GM23338 (cell line): Measurements from ENCODE around the gene RSPH6A. TPM values are rescaled to one million over a fixed set of nuclear protein-coding genes. Genes with fewer than 3 reads are reported as not detected.
A peak's percentile ranks its signal among the peaks of the same experiment; 100 is the strongest.

Experiments
- ATAC-seq: fragments of 200-7000 bp; cut with Tn5 transposase; 3 replicates; pipeline ENCODE4 v1.9.1; 2020
- DNase-seq: peaks from one replicate; pipeline ENCODE4 v3.0.0-alpha.2; 2015; ENCODE audit warnings: low spot score
- H2AFZ ChIP-seq: fragments of 200-600 bp; sonication (generic); 2 replicates; pipeline ENCODE4 v1.8.0; 2016; ENCODE audit warnings: antibody characterized with exemption, mild to moderate bottlenecking, moderate library complexity
- H3F3A ChIP-seq: fragments of 200-600 bp; sonication (generic); replicated peaks from 2 replicates; pipeline ENCODE4 v1.8.0; 2017; ENCODE audit warnings: antibody characterized with exemption, mixed run types, low read depth
- H3K27ac ChIP-seq: fragments of 200-600 bp; sonication (generic); 2 replicates; pipeline ENCODE4 v1.6.1; 2016; ENCODE audit warnings: low read depth
- H3K27me3 ChIP-seq: fragments of 200-600 bp; sonication (generic); 2 replicates; pipeline ENCODE4 v1.8.0; 2016; ENCODE audit warnings: mild to moderate bottlenecking, mixed run types, moderate library complexity; ENCODE audit not compliant: insufficient read depth
- H3K36me3 ChIP-seq: fragments of 200-600 bp; sonication (generic); 2 replicates; pipeline ENCODE4 v1.8.0; 2016; ENCODE audit warnings: mild to moderate bottlenecking; ENCODE audit not compliant: insufficient read depth
- H3K4me1 ChIP-seq: fragments of 200-600 bp; sonication (generic); 2 replicates; pipeline ENCODE4 v1.8.0; 2016; ENCODE audit warnings: mild to moderate bottlenecking, moderate library complexity; ENCODE audit not compliant: insufficient read depth
- H3K4me2 ChIP-seq: fragments of 200-600 bp; sonication (generic); 2 replicates; pipeline ENCODE4 v1.7.1; 2017; ENCODE audit warnings: mixed run types
- H3K4me3 ChIP-seq: fragments of 200-600 bp; sonication (generic); 2 replicates; pipeline ENCODE4 v1.6.1; 2016; ENCODE audit warnings: mixed run types
- H3K79me2 ChIP-seq: fragments of 200-600 bp; sonication (generic); replicated peaks from 2 replicates; pipeline ENCODE4 v1.8.0; 2017; ENCODE audit warnings: mild to moderate bottlenecking; ENCODE audit not compliant: insufficient read depth
- H3K9me2 ChIP-seq: fragments of 200-600 bp; sonication (generic); 2 replicates; pipeline ENCODE4 v1.8.0; 2017; ENCODE audit not compliant: insufficient read depth
- H4K20me1 ChIP-seq: fragments of 200-600 bp; sonication (generic); replicated peaks from 2 replicates; pipeline ENCODE4 v1.8.0; 2017; ENCODE audit warnings: mild to moderate bottlenecking; ENCODE audit not compliant: insufficient read depth
- H3K27ac Mint-ChIP-seq: 2 replicates; pipeline ENCODE4 v1.8.0; 2020; ENCODE audit warnings: inconsistent platforms, mild to moderate bottlenecking, moderate library complexity, mixed read lengths
- H3K27me3 Mint-ChIP-seq: 3 replicates; pipeline ENCODE4 v1.8.0; 2022; ENCODE audit warnings: low read depth, mild to moderate bottlenecking, moderate library complexity, mixed read lengths, inconsistent platforms; ENCODE audit not compliant: insufficient read depth, poor library complexity
- H3K36me3 Mint-ChIP-seq: 3 replicates; pipeline ENCODE4 v1.8.0; 2021; ENCODE audit warnings: low read depth, mild to moderate bottlenecking, inconsistent platforms, moderate library complexity, mixed read lengths
- H3K4me1 Mint-ChIP-seq: 3 replicates; pipeline ENCODE4 v1.8.0; 2020; ENCODE audit warnings: mild to moderate bottlenecking, inconsistent platforms, mixed read lengths
- H3K4me3 Mint-ChIP-seq: 3 replicates; pipeline ENCODE4 v1.8.0; 2021; ENCODE audit warnings: moderate library complexity, mild to moderate bottlenecking, inconsistent platforms, mixed read lengths
- H3K9me3 Mint-ChIP-seq: 3 replicates; pipeline ENCODE4 v1.8.0; 2020; ENCODE audit warnings: moderate library complexity, mild to moderate bottlenecking, inconsistent platforms, mixed read lengths
- ETS1 ChIP-seq: IDR thresholded peaks from 2 replicates; pipeline ENCODE4 v1.6.1; 2016; ENCODE audit warnings: antibody characterized with exemption
- EZH2 ChIP-seq: fragments of 200-600 bp; sonication (generic); IDR thresholded peaks from one replicate; pipeline ENCODE4 v1.8.0; 2017; ENCODE audit warnings: antibody characterized with exemption, mild to moderate bottlenecking, low read depth; ENCODE audit not compliant: unreplicated experiment
- EZH2phosphoT487 ChIP-seq: fragments of 200-600 bp; sonication (generic); IDR thresholded peaks from one replicate; pipeline ENCODE4 v1.8.1; 2018; ENCODE audit warnings: antibody characterized with exemption; ENCODE audit not compliant: unreplicated experiment
- NANOG ChIP-seq: IDR thresholded peaks from 2 replicates; pipeline ENCODE4 v1.6.1; 2016; ENCODE audit warnings: antibody characterized with exemption, borderline replicate concordance
- POLR2AphosphoS5 ChIP-seq: IDR thresholded peaks from 2 replicates; pipeline ENCODE4 v1.6.1; 2016; ENCODE audit warnings: antibody characterized with exemption, low read depth
- STAT1 ChIP-seq: IDR thresholded peaks from one replicate; pipeline ENCODE4 v1.6.1; 2016; ENCODE audit warnings: antibody characterized with exemption; ENCODE audit not compliant: unreplicated experiment
- ZNF114 ChIP-seq: fragments of 250-450 bp; sonication (Bioruptor Pico); IDR thresholded peaks from 2 replicates; pipeline ENCODE4 v1.5.0; 2020; ENCODE audit warnings: mild to moderate bottlenecking, moderate library complexity
- ZNF331 ChIP-seq: fragments of 250-450 bp; sonication (Bioruptor Pico); IDR thresholded peaks from 2 replicates; pipeline ENCODE4 v1.5.0; 2020; ENCODE audit warnings: low read depth, mild to moderate bottlenecking, moderate library complexity
- ZNF462 ChIP-seq: fragments of 250-450 bp; sonication (Bioruptor Pico); IDR thresholded peaks from 2 replicates; pipeline ENCODE4 v1.5.0; 2020; ENCODE audit warnings: mild to moderate bottlenecking, moderate library complexity
- polyA plus RNA-seq: library from polyadenylated mRNA; unstranded; fragments of >200 nt; fragmentation: Nextera tagmentation; extraction: Ambion mirVana; gene quantifications from 2 replicates; pipeline ENCODE4 v1.2.1, GENCODE V29; 2016
- total RNA-seq: library from RNA; depleted of rRNA; stranded (reverse); fragments of >200 nt; shearing (Covaris generic); gene quantifications from 2 replicates; pipeline ENCODE4 v1.2.3, GENCODE V29; 2014

The RSPH6A gene
- total and polyA plus RNA-seq, 2 experiments from 2014 or later, result 0.11 to 0.21 TPM

- H4K20me1 ChIP-seq, result no peaks in the 10 kb centered on the region
- H3K9me3 Mint-ChIP-seq, result no peaks in the 10 kb centered on the region; the same call in 2 of the 3 replicates
- H3K4me3 Mint-ChIP-seq, result no peak overlapping the region
- TF ChIP-seq STAT1 (no peak), ZNF114 (CRISPR knock-in tag) (no peak), ZNF331 (CRISPR knock-in tag) (no peak), ZNF462 (CRISPR knock-in tag) (no peak), NANOG (no peak), EZH2 (no peak), EZH2phosphoT487 (no peak), ETS1 (no peak), POLR2AphosphoS5 (no peak)
- H3K27ac ChIP-seq, result no peak overlapping the region
- H3K4me3 ChIP-seq, result no peak overlapping the region
- no peak for DNase-seq
- no peaks in the 10 kb centered on the region for H3F3A ChIP-seq
- H2AFZ ChIP-seq, result peak overlapping the region; percentile 32; the same call in 1 of the 2 replicates
- H3K4me2 ChIP-seq, result no peak overlapping the region
- no peaks in the 10 kb centered on the region for H3K9me2 ChIP-seq
- peaks cover 7% of the 10 kb centered on the region for H3K4me1 Mint-ChIP-seq
- H3K36me3 ChIP-seq, result no peaks in the 10 kb centered on the region
- ATAC-seq, result no peak
- H3K36me3 Mint-ChIP-seq, result no peaks in the 10 kb centered on the region
- no peaks in the 10 kb centered on the region for H3K79me2 ChIP-seq
- H3K27me3 Mint-ChIP-seq, result peaks cover 12% of the 10 kb centered on the region
- H3K27me3 ChIP-seq, result no peaks in the 10 kb centered on the region
- no peak overlapping the region for H3K27ac Mint-ChIP-seq
- no peaks in the 10 kb centered on the region for H3K4me1 ChIP-seq
Observed at GRCh38 chr19:45804140-45804958, 10.8 kb downstream of the RSPH6A start.
